WTC11 (cell line): ENCODE results near the gene WRAP53. TPM values are rescaled to one million over a fixed set of nuclear protein-coding genes. Genes with fewer than 3 reads are reported as not detected.

Experiments
- ATAC-seq: fragments of 200-7000 bp; cut with Tn5 transposase; 2 replicates; pipeline ENCODE4 v1.10.0; 2021; ENCODE audit warnings: mild to moderate bottlenecking, moderate library complexity
- CTCF ChIA-PET: fragments of 300-600 bp; sonication (Branson Sonifier 250); formaldehyde crosslinking; loops from one replicate; lab custom pipeline; 2021; ENCODE audit warnings: antibody characterized with exemption; lab: Charles Lee
- POLR2A ChIA-PET: fragments of 350-600 bp; sonication (Branson Sonifier 250); formaldehyde crosslinking; loops from one replicate; lab custom pipeline; 2021; ENCODE audit warnings: antibody characterized with exemption; lab: Charles Lee
- DNase-seq: peaks from one replicate; pipeline ENCODE4 v3.0.0; 2021; ENCODE audit warnings: low spot score
- H3K27ac Mint-ChIP-seq: 2 replicates; pipeline ENCODE4 v1.8.0; 2021; ENCODE audit warnings: mixed read lengths
- H3K27me3 Mint-ChIP-seq: 2 replicates; pipeline ENCODE4 v1.8.0; 2021; ENCODE audit warnings: low read depth, mild to moderate bottlenecking, moderate library complexity, mixed read lengths
- H3K36me3 Mint-ChIP-seq: 2 replicates; pipeline ENCODE4 v1.8.0; 2021; ENCODE audit warnings: mixed read lengths
- H3K4me1 Mint-ChIP-seq: 2 replicates; pipeline ENCODE4 v1.8.0; 2022; ENCODE audit warnings: mixed read lengths
- H3K4me3 Mint-ChIP-seq: 2 replicates; pipeline ENCODE4 v1.8.0; 2021; ENCODE audit warnings: mild to moderate bottlenecking, moderate library complexity, mixed read lengths
- H3K9me3 Mint-ChIP-seq: 2 replicates; pipeline ENCODE4 v1.8.0; 2021; ENCODE audit warnings: mixed read lengths
- ARID4B ChIP-seq: sonication (generic); formaldehyde crosslinking; IDR thresholded peaks from 2 replicates; pipeline ENCODE4 v1.8.0; 2023; ENCODE audit warnings: missing genetic modification reagents, mild to moderate bottlenecking, borderline replicate concordance
- CTCF ChIP-seq: fragments of 200-600 bp; IDR thresholded peaks from 2 replicates; pipeline ENCODE4 v1.8.0; 2022; ENCODE audit warnings: antibody characterized with exemption
- JAZF1 ChIP-seq: fragments of 250-450 bp; sonication (Bioruptor Pico); IDR thresholded peaks from 2 replicates; pipeline ENCODE4 v1.9.0; 2021; ENCODE audit warnings: moderate library complexity, mild to moderate bottlenecking, inconsistent platforms
- JUN ChIP-seq: sonication (generic); formaldehyde crosslinking; IDR thresholded peaks from 2 replicates; pipeline ENCODE4 v1.8.0; 2023; ENCODE audit warnings: mild to moderate bottlenecking, missing genetic modification reagents
- NFATC4 ChIP-seq: fragments of 250-450 bp; sonication (Bioruptor Pico); IDR thresholded peaks from 2 replicates; pipeline ENCODE4 v1.9.0; 2021; ENCODE audit warnings: mild to moderate bottlenecking
- SMAD3 ChIP-seq: sonication (generic); formaldehyde crosslinking; IDR thresholded peaks from 2 replicates; pipeline ENCODE4 v1.8.0; 2022; ENCODE audit warnings: missing genetic modification reagents, mild to moderate bottlenecking, borderline replicate concordance
- TP53 ChIP-seq: sonication (generic); formaldehyde crosslinking; IDR thresholded peaks from 2 replicates; pipeline ENCODE4 v1.8.1; 2023; ENCODE audit warnings: mild to moderate bottlenecking, missing genetic modification reagents
- ZMAT4 ChIP-seq: fragments of 250-450 bp; sonication (Bioruptor Pico); IDR thresholded peaks from 2 replicates; pipeline ENCODE4 v1.9.0; 2021; ENCODE audit warnings: mild to moderate bottlenecking
- ZNF232 ChIP-seq: sonication (generic); formaldehyde crosslinking; IDR thresholded peaks from 2 replicates; pipeline ENCODE4 v1.8.0; 2022; ENCODE audit warnings: mild to moderate bottlenecking, missing genetic modification reagents
- ZNF416 ChIP-seq: fragments of 250-450 bp; sonication (Bioruptor Pico); IDR thresholded peaks from 2 replicates; pipeline ENCODE4 v1.9.0; 2021; ENCODE audit warnings: mild to moderate bottlenecking, inconsistent platforms
- ZNF532 ChIP-seq: fragments of 250-450 bp; sonication (Bioruptor Pico); IDR thresholded peaks from 2 replicates; pipeline ENCODE4 v1.9.0; 2021; ENCODE audit warnings: mild to moderate bottlenecking, borderline replicate concordance
- total RNA-seq: library from RNA; stranded (reverse); gene quantifications from 3 replicates; pipeline ENCODE4 v1.2.3, GENCODE V29; 2021
- TF ChIP-seq, protein P1 (sequence below): sonication (generic); formaldehyde crosslinking; IDR thresholded peaks from 2 replicates; pipeline ENCODE4 v1.8.1; 2022; ENCODE audit warnings: mild to moderate bottlenecking, missing genetic modification reagents, moderate library complexity, borderline replicate concordance

WRAP53 gene
- total RNA-seq, 1 experiment from 2014 or later = 37.2 TPM

GRCh38 chr17:7737601-7738000, 49.3 kb downstream of the WRAP53 start:
- no peak for TF ChIP-seq ZNF532 (CRISPR knock-in tag)
- TF ChIP-seq JAZF1 (CRISPR knock-in tag) = no peak
- TF ChIP-seq ZNF416 (CRISPR knock-in tag) = no peak
- TF ChIP-seq ZNF232 = no peak
- no peak for TF ChIP-seq JUN
- TF ChIP-seq NFATC4 (CRISPR knock-in tag) = no peak
- TF ChIP-seq, all 79 proteins: peak for 0
- Mint-ChIP-seq H3K36me3 (no peaks in the 10 kb centered on the region), H3K27ac (no peak overlapping the region), H3K27me3 (peaks cover 39% of the 10 kb centered on the region), H3K9me3 (no peaks in the 10 kb centered on the region), H3K4me1 (no peaks in the 10 kb centered on the region), H3K4me3 (no peak overlapping the region)
- CTCF ChIA-PET = interaction anchor here (0.7 to 0.9 kb wide), 2 partner anchors 21 to 245 kb away, joined by 3 read pairs; no protein-coding TSS in a partner anchor
- POLR2A ChIA-PET = no interaction called here
- ATAC-seq = no peak
- DNase-seq = no peak

DNA sequence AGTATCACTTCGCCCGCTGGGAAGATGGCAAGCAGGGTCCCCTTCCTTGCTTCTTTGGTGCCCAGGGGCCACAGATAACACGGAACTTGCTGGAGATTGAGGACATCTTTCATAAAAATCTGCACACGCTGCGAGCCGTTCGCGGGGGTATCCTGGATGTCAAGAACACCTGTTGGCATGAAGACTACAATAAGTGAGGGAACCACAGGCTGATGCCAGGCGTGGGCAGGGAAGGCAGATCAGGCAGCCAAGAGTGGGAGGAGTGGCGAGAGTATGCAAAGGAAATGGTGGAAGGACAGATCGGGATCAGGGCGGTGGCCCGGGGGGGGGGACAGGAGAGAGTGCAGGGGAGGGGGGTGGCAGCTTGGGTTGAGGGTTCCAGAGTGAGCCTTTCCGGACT, 51.5 kb downstream of the WRAP53 start:
- ChIA-PET CTCF (interaction anchor here (0.6 to 1.1 kb wide), 5 partner anchors 23 to 142 kb away, joined by 3 to 4 read pairs (median 3); no protein-coding TSS in a partner anchor), POLR2A (no interaction called here)
- H3K27me3 Mint-ChIP-seq = peaks cover 29% of the 10 kb centered on the region
- no peak overlapping the region for H3K4me3 Mint-ChIP-seq
- TF ChIP-seq SMAD3 (no peak), ZMAT4 (CRISPR knock-in tag) (no peak), ARID4B (no peak), TP53 (CRISPR knock-in tag) (no peak), CTCF (no peak), NFATC4 (CRISPR knock-in tag) (no peak)
- TF ChIP-seq, protein P1, sequence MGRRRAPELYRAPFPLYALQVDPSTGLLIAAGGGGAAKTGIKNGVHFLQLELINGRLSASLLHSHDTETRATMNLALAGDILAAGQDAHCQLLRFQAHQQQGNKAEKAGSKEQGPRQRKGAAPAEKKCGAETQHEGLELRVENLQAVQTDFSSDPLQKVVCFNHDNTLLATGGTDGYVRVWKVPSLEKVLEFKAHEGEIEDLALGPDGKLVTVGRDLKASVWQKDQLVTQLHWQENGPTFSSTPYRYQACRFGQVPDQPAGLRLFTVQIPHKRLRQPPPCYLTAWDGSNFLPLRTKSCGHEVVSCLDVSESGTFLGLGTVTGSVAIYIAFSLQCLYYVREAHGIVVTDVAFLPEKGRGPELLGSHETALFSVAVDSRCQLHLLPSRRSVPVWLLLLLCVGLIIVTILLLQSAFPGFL (CRISPR knock-in tag) = no peak
- TF ChIP-seq, all 79 proteins: peak for 0
- no peaks in the 10 kb centered on the region for H3K9me3 Mint-ChIP-seq
- H3K27ac Mint-ChIP-seq = no peak overlapping the region
- ATAC-seq = no peak
- H3K36me3 Mint-ChIP-seq = no peaks in the 10 kb centered on the region
- no peaks in the 10 kb centered on the region for H3K4me1 Mint-ChIP-seq
- no peak for DNase-seq
